ENCODE measurements around the gene DTX3L.

Gene DTX3L

DNA sequence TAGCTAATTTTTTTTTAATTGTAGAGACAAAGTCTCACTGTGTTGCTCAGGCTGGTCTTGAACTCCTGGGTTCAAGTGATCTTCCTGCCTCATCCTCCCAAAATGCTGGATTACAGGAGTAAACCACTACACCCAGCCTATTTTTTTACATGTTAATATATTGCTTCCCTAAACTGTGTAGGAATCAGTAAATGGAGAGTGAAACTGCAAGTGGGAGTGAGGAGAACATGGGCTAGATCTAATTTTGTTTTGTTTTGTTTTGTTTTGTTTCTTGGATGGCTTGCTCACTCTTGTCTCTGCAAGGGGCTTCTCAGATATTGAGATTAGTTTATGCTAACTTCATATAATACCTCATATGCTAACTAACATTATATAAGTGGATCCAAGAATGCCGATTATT, 44.8 kb downstream of the DTX3L start:
- DNase-seq: no peak

DNA sequence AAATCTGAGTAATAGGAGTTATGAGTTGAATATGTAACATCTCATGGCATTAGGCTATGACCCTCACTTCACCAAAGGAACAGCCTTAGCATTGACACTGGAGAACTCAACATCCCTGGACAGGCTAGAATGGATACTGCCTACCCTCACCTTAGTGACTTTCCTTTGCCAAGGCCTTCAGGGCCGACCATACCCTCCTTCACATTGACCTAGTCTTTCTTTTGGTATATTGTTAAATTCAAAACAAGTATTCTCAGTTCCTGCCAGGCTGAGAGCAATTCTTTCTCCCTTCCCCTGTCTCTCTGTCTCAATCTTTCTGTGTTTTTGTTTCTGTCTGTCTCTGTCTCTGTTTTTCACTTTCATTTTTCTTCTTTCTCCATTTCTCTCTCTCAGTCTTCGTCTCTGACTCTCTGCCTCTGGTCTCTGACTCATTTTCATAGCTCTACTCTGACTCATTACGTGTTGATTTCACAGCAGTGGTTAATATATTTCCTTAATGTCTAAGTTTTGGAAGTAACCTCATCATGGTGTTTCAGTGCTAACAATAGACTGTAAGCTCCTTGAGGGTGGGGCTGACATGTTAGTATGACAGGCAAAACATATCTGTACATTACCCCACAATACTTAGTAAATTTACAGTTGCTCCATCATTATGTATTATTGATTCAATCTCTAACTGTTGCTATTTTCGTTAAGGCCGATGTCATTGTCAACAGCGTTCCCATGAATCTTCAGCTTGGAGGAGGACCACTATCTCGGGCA, 45.8 kb downstream of the DTX3L start:
- DNase-seq: no peak

DNA sequence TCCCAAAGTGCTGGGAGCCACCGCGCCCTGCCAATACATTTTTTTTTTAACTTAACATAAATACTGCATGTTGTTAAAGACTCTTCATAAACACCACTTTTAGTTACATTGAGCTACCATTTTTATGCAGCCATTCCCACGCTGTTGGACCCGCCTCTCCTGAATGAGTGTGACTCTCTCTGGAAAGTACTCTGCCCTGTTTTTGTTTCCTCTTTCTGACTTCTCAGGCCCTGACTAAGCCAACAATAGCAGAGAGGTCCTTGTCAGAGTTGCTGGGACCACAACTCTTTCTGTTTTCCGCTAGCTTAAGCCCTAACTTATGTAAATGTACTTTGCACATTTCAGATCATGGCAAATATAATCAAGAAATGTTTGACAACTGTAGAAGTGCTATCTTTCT, 48.6 kb downstream of the DTX3L start:
- no peak for DNase-seq

DNA sequence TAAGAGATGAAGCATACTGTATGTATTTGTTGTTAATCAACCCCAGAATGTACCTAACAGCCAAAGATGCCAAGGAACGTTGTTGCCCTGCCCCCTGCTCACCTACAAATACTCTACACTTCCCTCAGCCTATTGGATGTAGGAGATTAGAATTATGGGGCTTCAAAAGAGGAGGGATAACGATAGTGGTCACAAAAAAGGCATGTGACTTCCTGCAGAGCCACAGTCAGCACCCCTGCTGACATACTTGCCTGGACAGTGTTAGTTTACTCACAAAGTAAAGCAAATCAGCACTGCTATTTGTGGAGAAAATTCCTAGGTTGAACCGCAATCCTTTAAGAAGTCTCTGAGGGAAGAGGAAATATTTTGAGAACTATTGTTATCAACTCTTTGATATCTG, 51.2 kb downstream of the DTX3L start:
- DNase-seq: no peak

DNA sequence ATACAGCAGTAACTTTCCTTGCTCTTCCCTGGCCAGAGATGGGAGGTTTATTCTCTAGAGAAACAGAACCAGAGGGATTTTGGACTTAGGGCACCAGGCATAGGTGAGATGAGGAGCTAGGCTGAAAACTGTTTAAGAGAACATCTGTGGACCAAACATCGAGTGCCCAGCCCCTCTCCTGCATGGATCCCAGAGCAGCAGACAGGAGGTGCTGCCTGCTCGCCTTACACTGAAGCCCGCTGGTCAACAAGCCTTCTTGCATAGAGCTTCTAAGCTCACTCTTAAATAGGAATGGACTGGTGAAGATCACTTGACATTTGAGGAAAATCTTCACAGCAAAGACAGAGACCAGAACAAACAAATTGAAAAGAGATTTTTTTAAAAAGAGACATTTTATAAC, 54.5 kb downstream of the DTX3L start:
- DNase-seq: no peak

DNA sequence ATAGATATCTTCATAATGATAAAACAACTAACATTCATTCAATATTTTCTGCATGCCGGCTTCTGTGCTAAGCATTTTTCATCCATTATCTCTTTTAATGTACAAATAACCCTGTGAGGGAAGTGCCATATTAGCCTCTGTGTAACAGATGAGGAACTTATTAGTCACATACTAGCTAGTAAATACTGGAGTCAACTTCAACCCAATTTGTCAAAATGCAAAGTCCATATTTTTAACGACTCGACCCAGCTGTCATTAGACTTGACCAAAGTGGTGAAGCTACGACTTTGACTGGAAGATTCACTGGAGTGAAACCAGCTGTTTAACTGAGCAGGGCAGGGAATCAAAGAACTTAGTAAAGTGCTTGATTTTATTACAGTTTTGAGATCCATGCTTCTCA, 54.9 kb downstream of the DTX3L start:
- no peak for DNase-seq

DNA sequence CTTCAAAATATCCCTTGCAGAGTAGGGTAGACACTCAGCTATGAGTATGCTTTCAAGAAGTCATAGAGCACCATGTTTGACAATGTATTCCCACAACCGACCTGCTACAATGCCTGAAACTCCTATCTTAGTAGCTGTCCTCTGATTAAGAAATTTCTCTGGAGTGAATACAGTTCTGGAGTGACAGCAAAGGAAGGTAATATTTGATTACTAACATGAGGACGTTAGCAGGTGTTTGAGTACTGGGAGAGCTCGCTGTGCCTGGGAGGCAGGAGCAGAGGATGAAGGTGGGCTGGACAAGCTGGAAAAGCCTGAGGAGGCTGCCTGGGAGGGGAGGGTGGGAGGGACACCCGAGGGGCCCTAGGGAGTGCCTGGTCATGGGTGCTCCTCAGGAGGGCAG, 56.3 kb downstream of the DTX3L start:
- no peak for DNase-seq

DNA sequence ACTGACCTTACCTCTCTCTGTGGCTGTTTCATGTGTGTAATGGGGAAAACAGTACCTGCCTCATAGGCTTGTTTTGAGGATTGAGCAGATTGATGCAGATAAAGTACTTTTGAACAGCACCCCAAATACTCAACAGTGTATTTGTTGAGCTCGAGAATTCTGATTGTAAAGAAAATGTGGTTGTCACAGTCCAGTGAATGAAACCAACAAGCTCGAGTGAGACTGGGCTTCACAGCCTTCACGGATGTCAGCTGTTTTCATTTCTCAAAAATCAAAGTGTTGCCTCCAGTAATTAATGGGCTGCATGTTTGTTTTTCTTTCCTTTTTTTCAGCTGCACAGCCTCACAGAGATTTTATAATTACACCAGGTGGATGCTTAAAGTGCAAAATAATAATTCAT, 57.0 kb downstream of the DTX3L start:
- DNase-seq: no peak

DNA sequence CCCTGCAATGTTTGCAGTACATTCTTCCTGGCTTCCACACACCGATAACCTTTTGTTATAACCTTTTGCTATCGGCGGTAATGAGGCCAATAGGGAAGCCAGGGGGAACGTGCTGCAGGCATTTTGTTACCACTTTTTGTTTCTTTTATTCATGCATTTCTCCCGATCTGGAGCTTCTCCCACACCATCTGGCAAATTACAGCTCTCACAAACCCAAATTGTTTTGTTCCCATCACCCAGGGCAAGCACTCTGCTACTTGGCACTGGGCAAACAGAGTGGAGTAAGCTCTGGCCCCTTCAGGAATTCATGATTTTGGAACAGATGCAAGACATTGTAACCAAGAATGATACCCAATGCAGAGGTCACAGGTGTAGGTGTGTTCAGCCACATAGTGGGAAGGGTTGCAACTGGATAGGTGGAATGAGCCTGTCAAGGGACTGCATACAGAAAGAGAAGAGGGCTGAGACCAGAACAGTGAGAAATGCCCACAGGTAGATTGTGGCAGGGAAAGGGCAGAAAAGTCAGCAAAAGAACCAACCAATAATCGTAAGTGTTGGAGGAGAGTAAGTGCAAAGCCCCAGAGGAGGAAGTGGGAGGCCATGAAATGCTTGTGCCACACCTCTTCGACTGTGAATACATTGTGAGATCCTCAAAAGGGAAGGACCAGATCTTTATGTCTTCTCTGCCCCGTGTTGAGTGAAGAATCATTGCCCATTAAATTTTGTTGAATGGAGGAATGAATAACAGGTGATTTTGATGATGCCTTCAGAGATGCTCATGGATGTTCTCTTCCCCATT, 59.1 kb downstream of the DTX3L start:
- DNase-seq: no peak
